Natural killer cell (primary cell): ENCODE measurements around the gene CGNL1. TPM values are rescaled to one million over a fixed set of nuclear protein-coding genes. Genes with fewer than 3 reads are reported as not detected.

Source experiments
- ATAC-seq, 3 donors: fragments of 150-1000 bp in 2 of 3; fragments of 200-7000 bp in 1 of 3; cut with Tn5 transposase; 1 replicate in 1 of 3; 2 replicates in 2 of 3; pipeline ENCODE4 v1.10.0; 2021; ENCODE audit warnings: mild to moderate bottlenecking in 2 of 3, moderate library complexity in 2 of 3
- DNase-seq, 2 donors: peaks; one replicate each; pipeline versions ENCODE4 v3.0.0 to v3.0.0-alpha.2; 2013 to 2021; ENCODE audit warnings: mixed read lengths in 1 of 2
- H3K27ac ChIP-seq: one replicate; pipeline ENCODE4 v1.5.1; 2013; ENCODE audit warnings: mild to moderate bottlenecking, low read length
- H3K27me3 ChIP-seq: one replicate; pipeline ENCODE4 v1.6.1; 2013; ENCODE audit warnings: low read length; ENCODE audit not compliant: control insufficient read depth, insufficient read depth
- H3K36me3 ChIP-seq: one replicate; pipeline ENCODE4 v1.6.1; 2013; ENCODE audit warnings: low read length; ENCODE audit not compliant: control insufficient read depth, insufficient read depth
- H3K4me1 ChIP-seq: one replicate; pipeline ENCODE4 v1.6.1; 2013; ENCODE audit warnings: low read length; ENCODE audit not compliant: control insufficient read depth, insufficient read depth
- H3K4me3 ChIP-seq: one replicate; pipeline ENCODE4 v1.5.1; 2013; ENCODE audit warnings: low read length
- H3K9me3 ChIP-seq: one replicate; pipeline ENCODE4 v1.6.1; 2013; ENCODE audit warnings: low read length; ENCODE audit not compliant: control insufficient read depth, insufficient read depth
- H3K27ac Mint-ChIP-seq, 2 donors: one replicate each; pipeline ENCODE4 v1.8.0; 2022; ENCODE audit warnings: mild to moderate bottlenecking in 2 of 2, mixed read lengths in 2 of 2, moderate library complexity in 1 of 2
- H3K27me3 Mint-ChIP-seq, 2 donors: one replicate each; pipeline ENCODE4 v1.8.0; 2022; ENCODE audit warnings: low read depth in 2 of 2, mixed read lengths in 2 of 2
- H3K36me3 Mint-ChIP-seq: one replicate; pipeline ENCODE4 v1.8.0; 2022; ENCODE audit warnings: mixed read lengths
- H3K4me1 Mint-ChIP-seq, 2 donors: one replicate each; pipeline ENCODE4 v1.8.0; 2022; ENCODE audit warnings: mixed read lengths in 2 of 2
- H3K4me3 Mint-ChIP-seq: one replicate; pipeline ENCODE4 v1.8.0; 2022; ENCODE audit warnings: mild to moderate bottlenecking, moderate library complexity, mixed read lengths
- H3K9me3 Mint-ChIP-seq, 2 donors: one replicate each; pipeline ENCODE4 v1.8.0; 2022; ENCODE audit warnings: mixed read lengths in 2 of 2
- WGBS: methylation state at CpG from one replicate; pipeline ENCODE4 v1.1.7; 2013; ENCODE audit warnings: missing lambda C conversion rate; ENCODE audit not compliant: insufficient coverage; 5-methylcytosine and 5-hydroxymethylcytosine counted together
- intact Hi-C: fragments of 100-400 bp; cut with micrococcal nuclease; formaldehyde crosslinking; loops from one replicate; pipeline ENCODE4 v1.14.2; 2022
- total RNA-seq, 4 donors: library from RNA; stranded (reverse); fragments of 120-200 nt in 1 of 4; gene quantifications; one replicate each; pipeline versions ENCODE4 v1.2.3 to v1.2.4, GENCODE V29; 2013 to 2022
- TF ChIP-seq, protein P1 (sequence below): fragments of 200-600 bp; IDR thresholded peaks from one replicate; pipeline ENCODE4 v1.8.0; 2022; ENCODE audit warnings: antibody characterized with exemption

The CGNL1 gene
- total RNA-seq, 3 donors from 2014 or later (not counting 1 experiment from before 2014, with no cell fraction given): not detected

DNA sequence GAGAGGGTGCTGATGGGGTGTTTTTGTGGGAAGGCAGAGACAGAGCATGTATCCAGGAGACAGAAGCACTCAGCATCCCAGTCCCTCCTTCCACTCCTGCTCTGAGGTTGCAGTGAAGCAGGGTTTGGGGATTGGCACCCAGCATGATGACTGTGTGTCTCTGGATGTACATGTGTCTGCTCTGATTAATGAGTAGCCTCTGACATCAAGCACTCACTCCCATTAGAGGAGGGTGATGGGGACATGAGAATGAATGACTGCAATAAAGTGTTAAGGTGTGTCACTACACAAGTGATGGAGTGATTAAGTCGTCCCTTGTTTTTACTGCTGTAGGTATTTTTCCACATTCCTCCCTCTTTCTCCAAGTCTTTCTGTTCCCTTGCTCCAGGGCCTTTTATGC lies 205.8 kb downstream of the CGNL1 start:
- Histone ChIP-seq H3K27ac (no peak overlapping the region), H3K27me3 (no peaks in the 10 kb centered on the region), H3K36me3 (no peaks in the 10 kb centered on the region), H3K9me3 (peaks cover 6% of the 10 kb centered on the region), H3K4me3 (no peak overlapping the region), H3K4me1 (peaks cover 6% of the 10 kb centered on the region)
- no peak overlapping the region for H3K4me3 Mint-ChIP-seq
- WGBS: 100% methylated on average over 1 of the region's 1 CpG
- H3K36me3 Mint-ChIP-seq: peaks cover 16% of the 10 kb centered on the region
- TF ChIP-seq, protein P1, sequence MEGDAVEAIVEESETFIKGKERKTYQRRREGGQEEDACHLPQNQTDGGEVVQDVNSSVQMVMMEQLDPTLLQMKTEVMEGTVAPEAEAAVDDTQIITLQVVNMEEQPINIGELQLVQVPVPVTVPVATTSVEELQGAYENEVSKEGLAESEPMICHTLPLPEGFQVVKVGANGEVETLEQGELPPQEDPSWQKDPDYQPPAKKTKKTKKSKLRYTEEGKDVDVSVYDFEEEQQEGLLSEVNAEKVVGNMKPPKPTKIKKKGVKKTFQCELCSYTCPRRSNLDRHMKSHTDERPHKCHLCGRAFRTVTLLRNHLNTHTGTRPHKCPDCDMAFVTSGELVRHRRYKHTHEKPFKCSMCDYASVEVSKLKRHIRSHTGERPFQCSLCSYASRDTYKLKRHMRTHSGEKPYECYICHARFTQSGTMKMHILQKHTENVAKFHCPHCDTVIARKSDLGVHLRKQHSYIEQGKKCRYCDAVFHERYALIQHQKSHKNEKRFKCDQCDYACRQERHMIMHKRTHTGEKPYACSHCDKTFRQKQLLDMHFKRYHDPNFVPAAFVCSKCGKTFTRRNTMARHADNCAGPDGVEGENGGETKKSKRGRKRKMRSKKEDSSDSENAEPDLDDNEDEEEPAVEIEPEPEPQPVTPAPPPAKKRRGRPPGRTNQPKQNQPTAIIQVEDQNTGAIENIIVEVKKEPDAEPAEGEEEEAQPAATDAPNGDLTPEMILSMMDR: no peak
- peaks cover 45 to 67% of the 10 kb centered on the region in 2 donors for H3K27me3 Mint-ChIP-seq
- intact Hi-C loops: no loop called here
- no peaks in the 10 kb centered on the region for H3K4me1 Mint-ChIP-seq
- H3K27ac Mint-ChIP-seq: no peak overlapping the region
- peaks cover 7 to 8% of the 10 kb centered on the region in 2 donors for H3K9me3 Mint-ChIP-seq
- DNase-seq (no peak), ATAC-seq (no peak)

DNA sequence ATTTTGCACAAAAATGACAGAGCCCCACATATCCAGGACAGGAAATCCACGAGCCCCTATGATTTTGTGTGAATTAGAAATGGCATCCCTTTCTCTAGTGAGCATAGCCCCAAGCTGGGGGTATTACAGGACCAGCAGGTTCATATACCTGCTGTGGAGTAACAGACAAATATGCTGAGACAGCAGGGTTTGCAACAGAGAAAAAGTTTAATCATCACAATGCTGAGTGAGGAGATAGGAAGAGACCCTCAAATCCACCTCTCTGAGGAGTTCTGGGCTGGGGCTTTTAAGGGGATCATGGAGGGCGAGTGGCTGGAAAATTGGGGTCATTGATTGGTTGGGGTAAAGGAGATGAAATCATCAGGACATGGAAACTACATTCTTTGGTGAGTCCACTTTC lies 207.0 kb downstream of the CGNL1 start:
- Histone ChIP-seq H3K4me3 (no peak overlapping the region), H3K27me3 (no peaks in the 10 kb centered on the region), H3K27ac (no peak overlapping the region), H3K4me1 (peaks cover 6% of the 10 kb centered on the region), H3K9me3 (peaks cover 6% of the 10 kb centered on the region), H3K36me3 (no peaks in the 10 kb centered on the region)
- Mint-ChIP-seq H3K9me3 (peaks cover 7 to 8% of the 10 kb centered on the region in 2 donors), H3K4me3 (no peak overlapping the region), H3K27ac (no peak overlapping the region), H3K27me3 (peaks cover 44 to 55% of the 10 kb centered on the region in 2 donors), H3K36me3 (peaks cover 16% of the 10 kb centered on the region), H3K4me1 (no peaks in the 10 kb centered on the region)
- DNase-seq (no peak), ATAC-seq (no peak)
- 79% methylated on average over 2 of the region's 2 CpGs for WGBS
- TF ChIP-seq, protein P1: no peak
- intact Hi-C loops: no loop called here

DNA sequence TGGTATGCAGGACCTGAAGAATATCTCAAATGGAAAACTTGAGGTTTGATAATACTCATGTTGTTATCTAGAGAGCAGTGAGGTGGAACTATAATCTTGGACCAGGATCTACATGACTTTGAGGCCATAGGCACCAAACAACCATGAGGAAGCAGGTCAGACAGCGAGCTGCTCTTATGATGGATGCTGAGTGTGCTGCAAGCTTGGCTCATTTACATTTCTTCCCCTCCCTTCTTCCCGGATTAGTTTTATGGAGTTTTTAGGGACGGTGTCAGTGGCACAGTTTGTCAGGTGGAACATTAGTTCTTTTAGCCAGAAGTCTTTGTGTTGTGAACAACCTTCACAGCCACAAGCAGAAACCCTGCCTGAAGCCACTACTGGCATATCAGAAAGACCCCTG lies 207.4 kb downstream of the CGNL1 start:
- intact Hi-C loops: no loop called here
- Mint-ChIP-seq H3K36me3 (peaks cover 16% of the 10 kb centered on the region), H3K27me3 (peaks cover 44 to 54% of the 10 kb centered on the region in 2 donors), H3K4me1 (no peaks in the 10 kb centered on the region), H3K9me3 (peaks cover 7 to 8% of the 10 kb centered on the region in 2 donors), H3K4me3 (no peak overlapping the region), H3K27ac (no peak overlapping the region)
- H3K36me3 ChIP-seq: no peaks in the 10 kb centered on the region
- WGBS: no CpG with 5 or more reads among the region's 3 CpGs
- H3K27me3 ChIP-seq: no peaks in the 10 kb centered on the region
- ATAC-seq (no peak), DNase-seq (no peak)
- H3K4me3 ChIP-seq: no peak overlapping the region
- H3K27ac ChIP-seq: no peak overlapping the region
- peaks cover 6% of the 10 kb centered on the region for H3K4me1 ChIP-seq
- TF ChIP-seq, protein P1: no peak
- H3K9me3 ChIP-seq: peaks cover 6% of the 10 kb centered on the region
